Mucosa of rectum (tissue), 2 donors: ENCODE measurements around the gene TMEM79.
"Not testable (repeated sequence)": the region's sequence is repeated elsewhere in the genome, so short reads cannot be mapped to it uniquely, and the experiment has no call there.

Experiments
- H3K27ac ChIP-seq, 2 donors: one replicate each; pipeline ENCODE4 v1.7.0; 2013; ENCODE audit warnings: inconsistent platforms in 2 of 2, low read depth in 2 of 2, low read length in 2 of 2
- H3K27me3 ChIP-seq, 2 donors: one replicate each; pipeline ENCODE4 v1.7.0; 2013; ENCODE audit warnings: low read length in 2 of 2; ENCODE audit not compliant: control insufficient read depth in 2 of 2, insufficient read depth in 2 of 2
- H3K36me3 ChIP-seq, 2 donors: one replicate each; pipeline ENCODE4 v1.7.0; 2013; ENCODE audit warnings: low read length in 2 of 2; ENCODE audit not compliant: control insufficient read depth in 2 of 2, insufficient read depth in 2 of 2
- H3K4me1 ChIP-seq, 2 donors: one replicate each; pipeline ENCODE4 v1.7.0; 2013; ENCODE audit warnings: low read length in 2 of 2, mild to moderate bottlenecking in 1 of 2; ENCODE audit not compliant: control insufficient read depth in 2 of 2, insufficient read depth in 2 of 2
- H3K4me3 ChIP-seq, 2 donors: one replicate each; pipeline ENCODE4 v1.7.0; 2013; ENCODE audit warnings: low read length in 2 of 2
- H3K9ac ChIP-seq, 2 donors: one replicate each; pipeline ENCODE4 v1.7.0; 2013; ENCODE audit warnings: low read length in 2 of 2, low read depth in 1 of 2, mild to moderate bottlenecking in 1 of 2
- H3K9me3 ChIP-seq, 2 donors: one replicate each; pipeline ENCODE4 v1.7.0; 2013; ENCODE audit warnings: low read length in 2 of 2; ENCODE audit not compliant: control insufficient read depth in 2 of 2
- donor health status: healthy.
- donor health status: Normal muscosa, but diverticular disease.

Gene TMEM79

DNA sequence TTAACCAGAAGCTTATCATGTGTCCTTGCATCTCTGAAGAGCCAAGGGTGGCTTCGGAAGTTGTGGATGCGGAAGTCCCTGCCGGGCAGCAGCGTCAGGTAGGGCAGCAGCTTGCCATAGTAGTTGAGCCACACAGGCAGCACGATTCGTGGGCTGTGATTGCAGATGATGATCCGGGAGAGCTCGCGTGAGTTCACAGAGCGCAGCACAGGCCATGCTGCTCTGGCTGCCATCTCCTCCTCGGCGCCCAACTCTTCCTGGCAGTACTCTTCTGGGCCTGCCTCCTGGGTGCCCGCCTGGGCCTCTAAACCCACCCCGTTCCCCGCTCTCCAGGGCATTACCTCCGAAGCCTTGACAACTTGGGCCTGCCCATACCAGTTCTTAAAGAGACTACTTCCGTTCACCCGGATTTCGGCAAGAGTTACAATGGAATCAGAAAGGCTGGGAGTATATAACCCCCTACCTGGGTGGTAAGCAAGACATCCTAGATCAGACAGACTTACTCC is 14.8 kb downstream of the TMEM79 start, which contains the start of gene VHLL:
VHLL (minus strand) TSS at position 456 of the 506 bp plus-strand sequence; CDS start at position 338, 118 bp downstream.
- no peaks in the 10 kb centered on the region for H3K36me3 ChIP-seq
- no peak within 1 kb of the TSS for H3K9ac ChIP-seq
- no peak within 1 kb of the TSS for H3K27ac ChIP-seq
- H3K9me3 ChIP-seq, result no peaks in the 10 kb centered on the region
- H3K27me3 ChIP-seq, result no peaks in the 10 kb centered on the region
- H3K4me3 ChIP-seq, result no peak within 1 kb of the TSS
- H3K4me1 ChIP-seq, result peaks cover 10 to 14% of the 10 kb centered on the region in 2 donors

DNA sequence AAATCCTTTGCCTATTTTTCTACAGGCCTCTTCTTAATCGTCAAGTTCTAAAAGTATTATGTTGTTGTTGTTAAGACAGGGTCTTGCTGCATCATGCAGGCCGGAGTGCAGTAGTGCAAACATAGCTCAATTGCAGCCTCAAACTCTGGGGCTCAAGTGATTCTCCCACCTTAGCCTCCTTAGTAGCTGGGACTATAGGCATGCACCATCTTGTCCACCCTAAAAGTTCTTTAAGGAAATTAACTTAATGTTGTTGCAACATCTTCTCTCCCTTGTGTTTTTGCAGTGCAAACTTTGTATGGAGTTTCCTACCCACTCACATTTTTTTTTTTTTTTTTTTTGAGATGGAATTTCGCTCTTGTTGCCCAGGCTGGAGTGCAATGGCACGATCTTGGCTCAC is 19.1 kb downstream of the TMEM79 start:
- H3K9ac ChIP-seq, result no peak overlapping the region
- H3K9me3 ChIP-seq, result no peaks in the 10 kb centered on the region
- H3K4me3 ChIP-seq, result no peak overlapping the region
- no peaks in the 10 kb centered on the region for H3K4me1 ChIP-seq
- no peak overlapping the region for H3K27ac ChIP-seq
- H3K36me3 ChIP-seq, result peaks cover 7 to 9% of the 10 kb centered on the region in 2 donors
- H3K27me3 ChIP-seq, result no peaks in the 10 kb centered on the region

DNA sequence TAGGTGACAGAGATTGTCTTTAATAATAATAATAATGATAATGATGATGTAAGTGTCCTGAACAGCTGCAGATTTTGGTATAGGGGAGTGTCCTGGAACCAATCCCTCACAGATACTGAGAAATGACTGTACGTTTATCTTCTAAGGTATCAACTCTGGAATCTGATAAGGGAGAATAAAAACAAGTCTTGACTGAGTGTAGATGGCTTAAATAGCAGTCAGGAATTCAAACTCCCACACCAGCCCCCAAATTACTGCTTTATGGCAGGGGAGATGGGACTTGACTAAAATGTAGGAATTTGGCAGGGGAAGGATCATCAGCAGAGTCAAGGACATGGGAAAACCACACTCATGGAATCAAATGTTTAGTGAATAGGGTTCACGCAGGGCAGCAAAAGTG is 21.1 kb downstream of the TMEM79 start:
- Histone ChIP-seq H3K9me3 (no peaks in the 10 kb centered on the region), H3K4me3 (no peak overlapping the region), H3K9ac (no peak overlapping the region), H3K4me1 (no peaks in the 10 kb centered on the region), H3K27ac (no peak overlapping the region), H3K36me3 (peaks cover 17 to 24% of the 10 kb centered on the region in 2 donors), H3K27me3 (no peaks in the 10 kb centered on the region)

DNA sequence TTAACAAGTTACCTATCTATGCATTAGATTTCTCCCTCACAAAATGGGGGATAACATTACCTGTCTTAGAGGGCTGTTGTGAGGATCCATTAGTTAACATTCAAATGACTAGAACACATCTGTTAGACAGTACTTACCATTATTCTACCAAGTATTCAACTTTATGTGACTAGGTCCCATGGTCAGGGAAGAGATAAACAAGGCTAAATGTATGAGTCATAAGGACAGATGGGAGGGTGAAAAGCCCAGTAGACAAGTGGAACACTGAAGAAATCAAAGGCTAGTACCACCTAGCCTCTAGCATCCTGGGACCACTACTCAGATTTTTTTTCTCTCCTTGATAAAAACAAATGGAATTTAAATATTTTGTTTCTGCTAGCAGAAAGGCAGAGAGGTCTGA is 24.0 kb downstream of the TMEM79 start:
- no peak overlapping the region for H3K27ac ChIP-seq
- H3K36me3 ChIP-seq, result peaks cover 34 to 50% of the 10 kb centered on the region in 2 donors
- H3K27me3 ChIP-seq, result no peaks in the 10 kb centered on the region
- H3K4me3 ChIP-seq, result no peak overlapping the region
- H3K9me3 ChIP-seq, result no peaks in the 10 kb centered on the region
- no peaks in the 10 kb centered on the region for H3K4me1 ChIP-seq
- no peak overlapping the region for H3K9ac ChIP-seq

DNA sequence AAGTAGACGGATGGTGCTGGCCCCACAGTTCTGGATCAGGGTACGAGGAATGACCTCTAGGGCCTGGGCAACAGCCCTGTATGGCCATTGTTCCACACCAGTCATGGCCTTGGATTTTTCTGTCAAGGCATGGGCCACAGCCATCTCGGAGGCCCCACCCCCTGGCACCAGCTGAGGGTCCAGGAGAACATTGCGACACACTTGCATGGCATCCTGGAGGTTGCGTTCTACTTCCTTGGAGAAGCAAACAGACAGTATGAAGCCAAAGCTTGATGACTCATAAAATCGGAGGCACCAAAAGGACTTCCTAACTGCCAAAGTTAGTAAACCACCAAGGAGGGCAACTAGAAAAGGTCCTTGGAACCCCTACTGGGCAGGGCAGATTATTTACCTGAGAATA is 26.8 kb downstream of the TMEM79 start:
- no peak overlapping the region for H3K4me3 ChIP-seq
- no peaks in the 10 kb centered on the region for H3K9me3 ChIP-seq
- peaks cover 44 to 71% of the 10 kb centered on the region in 2 donors for H3K36me3 ChIP-seq
- H3K27ac ChIP-seq, result no peak overlapping the region
- no peak overlapping the region for H3K9ac ChIP-seq
- H3K27me3 ChIP-seq, result no peaks in the 10 kb centered on the region
- no peaks in the 10 kb centered on the region for H3K4me1 ChIP-seq

DNA sequence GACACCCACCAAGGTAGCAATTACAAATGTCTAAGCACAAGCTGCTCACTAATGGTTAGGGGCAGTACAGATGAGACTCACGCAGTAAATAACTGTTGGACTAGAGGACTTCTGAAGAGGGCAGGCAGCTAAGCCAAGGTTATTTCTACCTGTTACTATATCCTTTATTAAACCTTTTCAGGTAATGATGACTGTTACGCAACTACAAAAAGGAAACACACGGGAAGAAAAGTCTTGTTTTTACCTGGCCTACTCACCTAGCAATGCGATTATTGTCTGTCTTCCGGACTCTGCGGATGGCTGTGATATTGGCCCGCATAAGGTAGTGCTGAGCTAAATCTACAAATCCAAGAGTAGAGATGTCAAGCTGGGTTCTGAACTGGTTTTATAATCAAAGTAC is 32.8 kb downstream of the TMEM79 start:
- Histone ChIP-seq H3K4me3 (no peak overlapping the region), H3K27ac (no peak overlapping the region), H3K4me1 (no peaks in the 10 kb centered on the region), H3K9ac (no peak overlapping the region), H3K27me3 (no peaks in the 10 kb centered on the region), H3K9me3 (no peaks in the 10 kb centered on the region), H3K36me3 (peaks cover 55 to 78% of the 10 kb centered on the region in 2 donors)

DNA sequence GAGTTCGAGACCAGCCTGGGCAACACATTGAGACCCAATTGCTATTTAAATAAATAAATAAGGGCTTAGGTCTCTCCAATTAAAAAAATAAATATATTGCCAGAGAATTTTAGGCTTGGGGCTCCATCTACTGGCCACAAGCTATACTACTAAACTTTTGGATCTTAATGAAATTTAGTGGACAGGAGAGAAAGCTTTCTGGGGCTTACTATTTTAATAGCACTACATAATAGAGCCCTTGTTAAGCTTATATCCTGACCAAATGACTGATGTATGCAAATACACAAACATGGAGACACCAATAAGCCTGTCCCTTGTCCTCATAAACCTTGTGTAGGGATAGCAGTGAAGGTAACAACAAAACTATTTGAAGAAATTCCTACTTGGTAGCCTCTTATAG is 35.5 kb downstream of the TMEM79 start:
- H3K4me1 ChIP-seq, result no peaks in the 10 kb centered on the region
- no peaks in the 10 kb centered on the region for H3K27me3 ChIP-seq

DNA sequence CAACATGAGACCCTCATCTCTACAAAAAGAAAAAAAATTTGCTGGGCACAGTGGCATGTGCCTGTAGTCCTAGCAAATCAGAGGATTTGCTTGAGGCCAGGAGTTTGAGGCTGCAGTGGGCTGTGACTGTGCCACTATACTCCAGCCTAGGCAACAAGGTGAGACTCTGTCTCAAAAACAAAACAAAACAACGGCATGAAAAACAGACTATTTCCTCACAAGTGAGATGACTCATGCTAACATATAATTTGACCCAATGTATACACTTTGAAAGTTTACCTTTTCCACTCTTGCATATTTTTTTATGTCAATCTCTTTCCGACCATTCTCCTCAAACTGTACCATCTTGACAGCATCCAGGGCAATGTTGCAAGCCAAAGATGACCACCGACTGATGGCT is 36.4 kb downstream of the TMEM79 start:
- H3K27me3 ChIP-seq, result no peaks in the 10 kb centered on the region
- peaks cover 56 to 72% of the 10 kb centered on the region in 2 donors for H3K36me3 ChIP-seq
- no peaks in the 10 kb centered on the region for H3K9me3 ChIP-seq
- H3K4me1 ChIP-seq, result no peaks in the 10 kb centered on the region
- H3K9ac ChIP-seq, result no peak overlapping the region
- no peak overlapping the region for H3K4me3 ChIP-seq
- no peak overlapping the region for H3K27ac ChIP-seq

More for the DNA sequence above, 35.5 kb downstream of the TMEM79 start:
- H3K36me3 ChIP-seq, result peaks cover 57 to 73% of the 10 kb centered on the region in 2 donors
- no peaks in the 10 kb centered on the region for H3K9me3 ChIP-seq
- no peak overlapping the region for H3K4me3 ChIP-seq
- no peak overlapping the region for H3K9ac ChIP-seq
- no peak overlapping the region for H3K27ac ChIP-seq

DNA sequence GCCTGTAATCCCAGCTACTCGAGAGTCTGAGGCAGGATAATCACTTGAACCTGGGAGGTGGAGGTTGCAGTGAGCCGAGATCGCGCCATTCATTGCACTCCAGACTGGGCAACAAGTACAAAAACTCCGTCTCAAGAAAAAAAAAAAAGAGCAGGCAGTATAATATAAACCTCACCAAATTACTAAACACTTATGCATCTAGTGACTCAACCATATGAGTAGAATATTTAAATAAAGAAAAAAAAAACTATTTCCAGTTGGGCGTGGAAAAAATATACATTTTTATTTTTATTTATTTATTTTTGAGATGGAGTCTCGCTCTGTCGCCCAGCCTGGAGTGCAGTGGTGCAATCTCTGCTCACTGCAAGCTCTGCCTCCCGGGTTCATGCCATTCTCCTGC is 39.1 kb downstream of the TMEM79 start:
- H3K4me3 ChIP-seq, H3K9ac ChIP-seq, H3K27me3 ChIP-seq, H3K9me3 ChIP-seq, H3K4me1 ChIP-seq, H3K27ac ChIP-seq: not testable (repeated sequence)
- peaks cover 38 to 52% of the 10 kb centered on the region in 2 donors for H3K36me3 ChIP-seq

DNA sequence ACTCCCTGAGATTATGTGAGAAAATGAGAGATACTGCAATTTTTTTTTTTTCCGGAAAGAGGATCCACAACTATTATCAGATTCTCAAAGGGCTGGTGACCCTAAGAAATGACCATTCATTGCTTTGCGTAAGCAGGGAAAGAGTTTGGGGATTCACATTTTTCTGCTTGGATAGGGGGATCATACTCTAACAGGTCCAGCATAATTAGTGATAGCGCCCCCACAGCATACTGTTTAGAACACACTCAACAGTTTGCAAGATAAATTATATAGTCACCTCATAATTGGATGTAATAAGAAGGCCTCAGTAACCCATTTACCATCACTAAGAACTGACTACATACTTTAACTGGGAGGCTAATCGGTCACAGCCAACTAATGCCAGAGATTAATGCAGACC is 52.1 kb downstream of the TMEM79 start:
- peaks cover 28 to 35% of the 10 kb centered on the region in 2 donors for H3K36me3 ChIP-seq
- H3K4me1 ChIP-seq, result peaks cover 9 to 13% of the 10 kb centered on the region in 2 donors
- H3K4me3 ChIP-seq, result peak overlapping the region in 1 of 2 donors; percentile 17
- peak overlapping the region in 1 of 2 donors; percentile 15 for H3K9ac ChIP-seq
- H3K9me3 ChIP-seq, result no peaks in the 10 kb centered on the region
- no peaks in the 10 kb centered on the region for H3K27me3 ChIP-seq
- no peak overlapping the region for H3K27ac ChIP-seq
